A673 (cell line): Measurements from ENCODE around the gene MSL1.

Experiments used
- CTCF ChIP-seq: fragments of 300-800, 200-600 bp; sonication (generic); conservative IDR thresholded peaks from 2 replicates; pipeline ENCODE4 v1.5.1; 2017; ENCODE audit warnings: low read depth, mild to moderate bottlenecking, antibody characterized with exemption, low read length, moderate library complexity, mixed read lengths
- EZH2 ChIP-seq: fragments of 200-600 bp; sonication (generic); IDR thresholded peaks from 2 replicates; pipeline ENCODE4 v1.6.1; 2017; ENCODE audit warnings: borderline replicate concordance, low read depth, mild to moderate bottlenecking, mixed read lengths, antibody characterized with exemption, low read length; ENCODE audit not compliant: poor library complexity, severe bottlenecking

GRCh38 chr17:40098846-40099618 lies 22.7 kb upstream of the MSL1 start:
- TF ChIP-seq CTCF (no peak), EZH2 (no peak)
